Measurements from ENCODE around the gene FARP1.

- no peak for TF ChIP-seq CTCF (IDR thresholded peaks at IDR 0.05)
- TF ChIP-seq POLR2AphosphoS5 (IDR thresholded peaks at IDR 0.05): no peak
- no peak for TF ChIP-seq POLR2A (IDR thresholded peaks at IDR 0.05; ENCODE audit: low read depth)
These were observed 325.5 kb downstream of the FARP1 start for GRCh38 chr13:98468361-98468760.

Data from esophagus muscularis mucosa (tissue), 3 donors.